DMS 273 (cell line): Measurements from ENCODE around the gene ERAL1.
"Not testable (repeated sequence)": the region's sequence is repeated elsewhere in the genome, so short reads cannot be mapped to it uniquely, and the experiment has no call there.

ENCODE experiments used
- DNase-seq: peaks from one replicate; lab custom pipeline; 2025; ENCODE audit not compliant: unreplicated experiment; lab: John Stamatoyannopoulos, UW

Gene ERAL1

DNA sequence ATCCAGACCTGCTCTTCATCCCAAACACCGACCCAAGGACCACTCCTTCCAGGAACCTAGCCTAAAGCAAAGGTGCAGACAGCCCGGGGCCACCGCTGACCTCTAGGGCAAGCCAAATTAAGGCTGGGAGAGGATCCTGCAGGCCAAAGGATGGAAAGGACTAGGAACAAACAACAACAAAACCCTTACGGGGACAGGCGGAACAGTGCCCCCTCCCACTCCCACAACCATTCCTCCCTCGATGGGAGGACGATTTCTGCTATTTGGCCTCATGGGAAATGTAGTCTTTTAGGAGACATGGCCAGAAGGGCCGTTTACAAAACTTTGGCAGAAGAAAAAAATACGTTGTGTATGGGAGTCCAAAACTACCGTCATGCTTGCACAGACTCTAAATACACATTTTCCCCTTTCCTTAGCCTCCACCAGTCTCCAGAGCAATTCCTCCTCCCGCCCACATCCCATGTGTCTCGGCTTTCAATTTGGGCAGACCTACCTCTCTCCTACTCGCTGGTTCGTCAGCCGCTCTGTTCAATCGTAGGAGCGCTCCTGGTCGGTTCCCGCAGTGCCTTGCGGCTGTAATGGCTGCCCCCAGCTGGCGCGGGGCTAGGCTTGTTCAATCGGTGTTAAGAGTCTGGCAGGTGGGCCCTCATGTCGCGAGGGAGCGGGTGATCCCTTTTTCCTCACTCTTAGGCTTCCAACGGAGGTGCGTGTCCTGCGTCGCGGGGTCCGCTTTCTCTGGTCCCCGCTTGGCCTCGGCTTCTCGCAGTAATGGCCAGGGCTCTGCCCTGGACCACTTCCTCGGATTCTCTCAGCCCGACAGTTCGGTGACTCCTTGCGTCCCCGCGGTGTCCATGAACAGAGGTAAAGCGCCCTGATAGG lies at the start of gene ERAL1:
Gene ERAL1 (plus strand): TSS at position 560 of the 879 bp plus-strand sequence. CDS start 19 bp downstream, at position 579.
- DNase-seq: peak; percentile 97

DNA sequence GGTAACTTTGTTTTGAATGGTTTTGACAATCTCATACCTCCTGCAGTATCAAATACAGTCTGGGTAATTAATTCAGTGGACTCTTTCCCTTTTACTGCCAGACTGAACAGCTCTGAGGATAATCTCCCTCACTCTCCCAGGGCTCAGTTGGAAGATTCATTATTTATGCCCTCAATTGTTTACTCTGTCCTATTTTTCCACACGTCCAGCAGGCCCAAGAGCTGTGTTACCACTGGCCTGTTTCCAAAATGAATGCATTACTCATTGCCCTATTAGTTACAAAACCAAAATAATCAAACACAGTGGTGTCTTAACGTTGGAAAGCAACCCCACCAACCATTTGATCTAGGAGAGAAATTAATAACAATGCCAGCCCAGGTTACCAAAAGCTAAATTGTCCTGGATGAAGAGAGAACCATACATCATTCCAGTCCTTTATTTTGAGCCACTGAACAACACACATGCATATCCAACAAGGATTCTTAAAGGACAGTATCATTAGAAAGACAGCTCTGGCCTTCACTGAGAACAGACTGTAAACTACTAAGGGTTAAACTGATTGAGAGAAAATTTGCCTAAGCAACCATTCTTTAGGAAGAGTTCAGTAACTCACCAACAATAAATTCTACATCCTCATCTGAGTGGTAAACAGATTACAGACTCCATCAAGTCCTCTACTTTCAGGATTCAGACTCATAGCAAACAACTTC lies 46.7 kb upstream of the ERAL1 start:
- peak; percentile 41 for DNase-seq

DNA sequence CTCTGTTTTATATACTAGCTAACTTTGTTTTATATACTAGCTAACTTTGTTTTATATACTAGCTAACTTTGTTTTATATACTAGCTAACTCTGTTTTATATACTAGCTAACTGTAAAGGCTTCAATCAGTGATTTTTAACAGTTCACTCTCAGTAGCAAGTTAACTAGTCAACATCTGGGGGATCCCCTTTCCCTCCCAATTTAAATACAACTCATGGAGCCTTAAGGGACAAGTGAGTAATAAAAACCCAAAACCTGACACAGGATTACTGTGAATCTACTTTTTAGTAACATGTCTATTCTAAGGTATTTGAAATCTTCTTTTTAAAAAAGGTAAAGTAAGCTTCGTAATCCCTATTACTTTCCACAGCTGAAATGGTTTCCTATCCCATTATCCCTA lies 44.4 kb upstream of the ERAL1 start:
- no peak for DNase-seq

DNA sequence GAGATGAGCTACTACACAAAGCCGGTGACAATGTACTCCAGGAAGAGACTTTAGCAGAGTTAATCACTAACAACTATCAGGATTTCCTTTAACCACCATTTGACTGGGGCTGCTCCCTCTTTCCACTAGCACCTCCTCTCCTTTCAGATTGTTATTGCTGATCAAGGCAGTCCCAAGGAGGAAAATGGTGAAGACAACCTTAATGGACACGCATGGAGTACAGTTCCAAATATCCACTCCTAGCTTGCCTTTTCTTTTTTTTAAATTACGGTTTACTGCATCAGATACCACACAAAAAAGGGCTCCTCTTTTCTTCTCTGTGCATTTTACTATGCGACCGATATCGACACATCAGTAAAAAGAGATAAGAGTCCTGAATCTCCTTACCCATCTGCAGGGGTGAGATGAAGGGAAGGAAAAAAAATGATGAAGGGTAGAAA lies 43.1 kb upstream of the ERAL1 start:
- DNase-seq: peak; percentile 42

DNA sequence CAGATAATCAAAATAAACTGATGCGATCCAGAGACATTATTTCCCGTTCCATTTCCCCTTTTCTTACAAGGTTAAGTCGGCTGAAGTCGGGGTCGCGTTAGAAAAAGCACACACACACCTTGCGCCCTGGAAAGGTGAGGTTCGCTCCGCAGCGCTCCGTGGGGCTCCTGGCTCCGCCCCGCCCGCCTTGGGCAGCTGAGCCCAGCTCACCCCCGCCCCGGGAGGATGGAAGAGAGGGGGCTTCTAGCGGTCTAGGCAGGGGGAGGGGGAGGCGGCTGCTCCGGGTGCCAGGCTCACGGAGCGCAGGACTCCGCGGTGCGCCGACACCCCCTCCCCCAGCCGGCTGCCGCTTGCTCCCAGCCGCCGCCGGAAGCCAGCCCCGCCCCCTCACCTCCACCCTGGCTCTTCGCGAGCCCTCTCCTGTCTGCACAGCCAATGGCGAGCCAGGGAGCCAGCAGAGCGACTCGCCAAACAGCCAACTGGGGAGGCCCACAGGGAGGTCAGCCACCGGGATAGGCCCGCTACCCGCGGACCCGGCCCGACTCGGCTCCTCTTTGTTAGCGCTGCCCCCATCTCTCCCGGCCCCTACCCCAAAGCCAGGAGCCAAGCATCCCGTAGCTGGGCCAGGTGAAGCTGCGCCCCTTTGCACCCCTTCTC lies 42.6 kb upstream of the ERAL1 start:
- peak; percentile 99 for DNase-seq

DNA sequence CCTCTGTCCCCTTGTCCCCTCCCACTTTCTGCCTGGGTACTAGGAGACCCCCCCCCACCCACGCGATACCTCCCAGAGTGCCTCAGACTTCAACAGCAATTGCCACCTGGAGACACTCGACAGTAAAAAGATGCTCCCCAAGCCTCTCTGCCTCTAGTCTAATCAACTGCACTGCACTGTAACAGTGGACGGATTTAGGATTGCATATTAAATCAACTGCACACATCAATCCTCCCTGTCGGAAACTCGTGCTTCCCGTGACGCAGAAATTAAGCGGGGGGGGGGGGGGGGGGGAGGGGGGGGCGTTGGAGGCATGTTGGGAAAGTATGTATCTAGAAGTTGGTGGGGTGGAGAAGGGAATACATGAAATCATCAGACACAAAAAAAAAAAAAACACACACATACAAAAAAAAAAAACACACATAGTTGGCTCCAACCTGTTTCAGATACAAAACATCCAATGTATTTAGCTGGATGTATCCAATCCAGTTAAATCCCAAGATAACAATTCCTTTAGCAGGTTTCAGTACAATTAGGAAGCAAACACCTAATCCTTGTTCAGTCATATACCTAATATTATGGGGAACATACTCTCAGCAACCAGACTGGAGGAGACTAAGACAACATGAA lies 42.0 kb upstream of the ERAL1 start:
- peak; percentile 88 for DNase-seq

DNA sequence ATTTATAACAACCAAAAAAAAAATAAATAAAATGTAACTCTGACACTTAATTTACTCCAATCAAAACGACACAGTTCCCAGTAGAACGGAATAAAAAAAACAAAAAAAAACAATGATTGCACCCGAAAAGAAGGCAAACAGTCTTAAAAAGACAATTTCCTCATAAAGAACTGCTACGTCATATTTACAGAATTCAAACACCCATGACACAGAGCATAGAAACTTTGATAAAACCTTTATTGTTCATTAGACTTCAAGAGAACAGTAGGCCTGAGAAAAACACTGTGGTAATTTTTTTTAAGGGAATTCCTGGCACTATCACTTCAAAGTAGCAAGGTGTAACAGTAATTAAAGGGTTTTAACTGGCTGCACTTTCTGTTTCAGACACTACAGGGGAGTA lies 38.3 kb upstream of the ERAL1 start:
- DNase-seq: no peak

DNA sequence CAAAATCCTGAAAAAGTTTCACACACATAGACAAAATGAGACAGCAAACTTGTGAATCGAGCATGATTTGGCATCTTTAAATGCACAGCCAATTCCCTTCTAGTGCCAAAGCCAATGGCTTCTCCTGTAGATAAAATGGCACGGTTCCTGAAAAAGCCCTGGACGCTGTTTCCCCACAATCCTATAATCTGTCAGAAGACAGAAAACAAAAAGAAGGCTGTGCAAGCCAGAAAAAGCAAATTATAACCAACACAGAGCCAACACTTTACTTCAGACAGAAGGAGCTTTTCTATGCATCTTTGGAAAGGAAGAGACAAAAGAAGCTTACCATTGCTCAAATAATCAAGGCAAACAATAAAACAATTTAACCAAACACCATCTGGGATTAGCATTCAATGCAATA lies 36.0 kb upstream of the ERAL1 start:
- no peak for DNase-seq

DNA sequence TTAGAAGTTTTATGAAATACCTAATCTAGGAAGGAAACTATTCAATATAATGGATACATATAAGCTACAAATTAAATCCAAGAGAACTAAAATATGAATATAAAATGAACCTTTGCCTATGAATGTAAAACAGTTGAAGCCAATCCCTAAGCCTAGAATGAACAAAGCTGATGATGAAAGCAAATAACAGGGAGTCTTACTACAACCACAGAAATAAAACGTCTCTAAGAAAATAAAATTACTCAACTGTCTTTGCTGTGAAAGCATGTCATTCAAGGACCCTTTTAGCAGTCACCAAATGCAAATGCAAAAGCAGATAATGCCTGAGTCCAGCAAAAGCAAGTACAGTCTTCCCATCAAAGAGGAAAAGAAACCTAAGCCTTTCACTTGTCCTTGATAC lies 35.2 kb upstream of the ERAL1 start:
- DNase-seq: no peak

DNA sequence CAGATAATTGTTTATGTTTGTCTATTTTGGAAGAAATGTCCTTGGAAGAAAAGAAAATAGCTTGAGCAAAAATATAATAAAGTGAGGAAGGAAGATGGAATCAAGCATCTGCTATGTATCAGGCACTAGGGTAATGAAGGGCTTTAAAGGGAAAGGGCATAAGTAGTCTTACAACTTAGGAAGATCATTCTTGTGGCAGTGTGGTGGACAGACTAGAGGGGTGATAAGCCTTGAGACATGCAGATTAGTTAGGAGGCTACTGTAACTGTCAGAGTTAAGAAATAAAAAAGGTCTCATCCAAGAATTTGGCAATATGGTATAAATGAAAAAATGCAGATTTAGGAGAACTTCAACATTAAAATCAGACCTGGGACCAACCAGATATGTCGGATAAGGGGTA lies 27.1 kb upstream of the ERAL1 start:
- no peak for DNase-seq

DNA sequence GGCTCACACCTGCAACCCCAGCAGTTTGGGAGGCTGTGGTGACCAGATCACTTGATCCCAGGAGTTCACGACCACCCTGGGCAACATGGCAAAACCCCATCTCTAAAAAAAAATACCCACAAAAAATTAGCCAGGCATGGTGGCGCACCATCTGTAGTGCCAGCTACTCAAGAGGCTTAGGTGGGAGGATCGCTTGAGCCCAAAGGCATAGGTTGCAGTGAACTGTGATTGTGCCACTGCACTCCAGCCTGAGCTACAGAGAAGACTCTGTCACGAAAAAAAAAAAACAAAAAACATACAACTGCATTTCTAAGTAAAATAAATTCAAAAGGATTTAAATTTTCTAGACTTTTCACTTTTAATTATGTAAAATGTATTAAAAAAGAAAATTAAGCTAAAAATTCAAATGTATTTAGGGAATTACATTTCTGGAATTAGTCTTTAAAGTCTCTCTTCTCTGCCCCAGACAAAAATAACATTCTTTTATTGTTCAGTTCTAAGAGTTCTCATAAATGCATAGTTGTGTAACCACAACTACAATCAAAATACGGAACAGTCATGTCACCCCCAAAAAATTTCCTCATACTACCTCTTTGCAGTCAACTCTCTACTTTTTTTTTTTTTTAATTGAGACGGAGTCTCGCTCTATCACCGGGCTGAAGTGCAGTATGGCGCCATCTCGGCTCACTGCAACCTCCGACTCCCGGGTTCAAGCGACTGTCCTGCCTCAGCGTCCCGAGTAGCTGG lies 26.3 kb upstream of the ERAL1 start:
- DNase-seq: no peak

DNA sequence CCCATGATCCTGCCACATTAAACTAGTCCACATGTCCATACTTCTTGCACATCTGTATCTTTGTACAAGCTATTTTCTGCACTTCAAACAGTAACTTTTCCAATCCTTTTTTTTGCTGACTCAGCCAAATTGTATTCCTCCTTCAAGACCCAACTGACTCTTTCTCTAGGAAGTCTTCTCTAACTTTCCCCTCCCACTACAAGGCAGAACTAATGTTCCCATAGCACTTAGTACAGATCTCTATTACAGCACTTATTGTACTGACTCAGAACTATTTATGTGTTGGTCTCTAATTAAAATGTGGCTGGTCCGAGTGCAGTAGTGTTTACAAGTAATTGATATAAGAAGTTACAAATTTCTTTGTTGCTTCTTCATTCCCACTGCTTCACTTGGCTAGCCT lies 20.4 kb upstream of the ERAL1 start:
- no peak for DNase-seq

DNA sequence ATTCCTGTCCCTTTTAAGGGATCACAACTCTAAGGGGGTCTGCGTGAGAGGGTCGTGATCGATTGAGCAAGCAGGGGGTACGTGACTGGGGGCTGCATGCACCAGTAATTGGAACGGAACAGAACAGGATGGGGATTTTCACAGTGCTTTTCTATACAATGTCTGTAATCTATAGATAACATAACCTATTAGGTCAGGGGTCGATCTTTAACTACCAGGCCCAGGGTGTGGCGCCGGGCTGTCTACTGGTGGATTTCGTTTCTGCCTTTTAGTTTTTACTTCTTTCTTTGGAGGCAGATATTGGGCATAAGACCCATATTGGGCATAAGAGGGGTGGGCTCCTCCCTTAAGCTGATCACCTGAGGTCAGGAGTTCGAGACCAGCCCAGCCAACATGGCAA lies 18.3 kb upstream of the ERAL1 start:
- DNase-seq: not testable (repeated sequence)

DNA sequence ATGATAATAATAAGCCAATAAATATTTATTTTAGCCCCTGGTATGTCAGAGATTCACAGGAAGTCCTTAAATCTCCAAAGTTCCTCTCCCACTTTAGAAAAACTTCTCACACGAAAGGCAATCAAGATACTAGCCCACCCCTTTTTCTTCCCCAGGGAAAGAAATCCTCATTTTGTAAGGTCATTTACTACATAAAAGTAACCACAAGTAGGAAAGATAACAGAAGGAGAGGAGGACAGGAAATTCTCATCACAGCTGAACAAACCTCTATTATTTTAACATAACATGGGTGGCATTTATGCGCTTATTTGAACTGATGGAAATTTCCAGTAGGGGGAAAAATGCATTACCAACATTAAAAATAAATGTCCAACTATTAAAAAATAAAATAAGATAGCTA lies 15.6 kb upstream of the ERAL1 start:
- DNase-seq: no peak

DNA sequence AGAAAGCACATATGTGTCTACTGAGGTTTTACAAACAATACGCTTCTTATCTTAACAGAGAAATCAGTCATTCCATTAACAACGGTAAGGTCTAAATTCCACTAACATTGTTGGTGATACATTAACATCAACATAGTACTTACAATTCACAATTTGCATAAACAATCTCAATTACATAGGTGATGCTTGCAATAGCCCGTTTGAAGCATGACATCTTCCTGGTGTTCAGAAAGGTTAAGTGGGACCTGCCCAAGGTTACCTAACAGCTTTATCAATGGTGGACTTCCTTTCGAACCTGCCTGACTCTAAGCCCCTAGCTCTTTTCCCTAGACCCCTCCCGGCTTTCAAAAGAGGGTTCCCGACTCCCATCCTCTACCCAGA lies 12.9 kb upstream of the ERAL1 start:
- no peak for DNase-seq

DNA sequence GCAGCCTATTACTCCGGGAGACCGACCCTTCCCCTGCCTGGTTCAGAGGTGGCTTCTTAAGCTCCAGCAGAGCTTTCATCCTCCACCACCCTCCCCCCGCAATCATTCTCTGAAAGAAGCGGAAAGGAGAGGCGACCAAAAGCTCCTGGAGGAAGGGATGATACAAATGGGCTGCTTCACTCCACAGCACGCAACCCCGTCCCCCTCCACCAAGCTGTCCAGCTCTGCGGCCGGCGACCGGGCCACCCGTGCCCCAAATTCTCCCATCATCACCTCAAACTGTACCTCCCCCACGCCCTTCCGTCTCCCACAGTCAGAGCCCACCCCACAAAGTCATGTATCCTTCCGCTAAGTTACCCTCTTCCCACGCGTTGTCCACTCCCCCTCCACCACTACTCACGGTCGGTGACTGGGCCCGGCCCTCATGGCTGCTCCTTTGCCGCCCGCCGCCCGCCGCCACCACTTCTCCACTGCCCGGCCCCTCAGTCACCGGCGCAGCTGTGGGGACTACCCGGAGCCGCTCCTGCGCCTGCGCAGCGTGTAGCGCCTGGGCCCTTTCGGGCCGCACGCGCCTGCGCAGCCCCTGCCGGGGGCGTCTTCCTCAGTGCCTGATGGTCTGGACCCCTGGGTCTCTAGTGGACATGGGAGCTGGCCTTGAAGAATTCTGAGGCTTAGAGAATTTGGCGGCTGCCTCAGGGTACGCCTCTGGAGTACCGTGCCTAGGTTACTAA lies 12.4 kb upstream of the ERAL1 start, which contains the start of gene FAM222B:
Gene FAM222B (minus strand): TSS at position 509 of the 731 bp plus-strand sequence. CDS start 76,123 bp downstream, outside the sequence.
- DNase-seq: peak; percentile 96

DNA sequence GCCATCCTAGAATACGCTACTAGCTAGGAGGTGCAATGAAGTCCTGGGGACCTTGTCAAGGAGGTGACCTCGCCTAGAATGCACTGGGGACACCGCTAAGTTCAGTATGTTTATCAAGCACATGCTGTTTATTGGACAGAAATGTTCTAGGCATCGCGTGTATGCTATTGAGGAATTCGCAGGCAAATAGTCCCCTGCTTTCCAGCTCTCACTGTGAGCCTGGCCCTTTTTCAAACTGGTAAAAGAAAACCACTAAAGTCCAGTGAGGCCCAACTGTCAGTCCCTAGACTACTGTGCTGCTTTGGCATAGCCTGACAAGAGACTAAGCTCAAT lies 11.0 kb upstream of the ERAL1 start:
- DNase-seq: no peak

DNA sequence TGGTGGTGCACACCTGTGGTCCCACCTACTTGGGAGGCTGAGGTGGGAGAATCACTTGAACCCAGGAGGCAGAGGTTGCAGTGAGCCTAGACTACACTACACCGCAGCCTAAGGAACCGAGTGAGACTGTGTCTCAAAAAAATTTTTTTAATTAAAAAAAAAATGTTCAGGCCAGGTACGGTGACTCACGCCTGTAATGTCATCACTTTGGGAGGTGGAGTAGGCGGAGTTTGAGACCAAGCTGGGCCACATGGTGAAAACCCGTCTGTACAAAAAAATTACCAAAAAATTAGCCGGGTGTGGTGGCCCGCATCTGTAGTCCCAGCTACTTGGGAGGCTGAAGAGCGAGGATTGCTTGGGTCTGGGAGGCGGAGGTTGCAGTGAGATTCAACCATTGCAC lies 8.6 kb upstream of the ERAL1 start:
- DNase-seq: no peak

DNA sequence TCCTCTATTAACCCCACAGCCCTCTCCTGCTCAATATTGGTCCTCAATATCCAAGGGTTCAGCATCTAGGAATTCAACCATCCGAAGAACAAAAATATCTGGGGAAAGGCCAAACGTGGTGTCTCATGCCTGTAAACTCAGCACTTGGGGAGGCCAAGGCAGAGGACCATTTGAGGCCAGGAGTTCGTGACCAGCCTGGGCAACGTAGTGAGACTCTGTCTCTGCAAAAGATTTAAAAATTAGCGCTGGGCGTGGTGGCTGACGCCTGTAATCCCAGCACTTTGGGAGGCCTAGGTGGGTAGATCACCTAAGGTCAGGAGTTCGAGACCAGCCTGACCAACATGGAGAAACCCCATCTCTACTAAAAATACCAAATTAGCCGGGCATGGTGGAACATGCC lies 8.1 kb upstream of the ERAL1 start:
- not testable (repeated sequence) for DNase-seq

DNA sequence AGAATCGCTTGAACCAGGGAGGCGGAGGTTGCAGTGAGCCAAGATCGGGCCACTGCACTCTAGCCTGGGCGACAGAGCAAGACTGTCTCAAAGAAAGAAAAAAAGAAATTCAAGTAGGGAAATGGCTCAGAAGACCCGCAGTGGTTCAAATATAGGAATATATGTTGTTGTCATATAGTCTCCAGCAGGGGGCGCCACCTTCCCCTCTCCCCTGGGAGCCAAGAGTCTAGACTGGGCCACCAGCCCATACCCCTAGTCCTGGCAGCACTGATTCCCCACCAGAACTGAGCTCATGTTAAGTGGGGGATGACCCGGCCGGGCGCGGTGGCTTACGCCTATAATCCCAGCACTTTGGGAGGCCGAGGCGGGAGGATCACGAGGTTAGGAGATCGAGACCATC lies 6.1 kb upstream of the ERAL1 start:
- peak; percentile 39 for DNase-seq
